Activated CD8-positive, alpha-beta memory T cell treated with anti-CD3 and anti-CD28 coated beads for 24 hours (primary cell): Measurements from ENCODE around the gene RAP1A.
"Not testable (repeated sequence)": the region's sequence is repeated elsewhere in the genome, so short reads cannot be mapped to it uniquely, and the experiment has no call there.

Experiments used
- DNase-seq: peaks from one replicate; pipeline ENCODE4 v3.0.0-alpha.2; 2020

RAP1A gene

GRCh38 chr1:111671852-111672251, 52.3 kb downstream of the RAP1A start:
- DNase-seq = no peak

DNA sequence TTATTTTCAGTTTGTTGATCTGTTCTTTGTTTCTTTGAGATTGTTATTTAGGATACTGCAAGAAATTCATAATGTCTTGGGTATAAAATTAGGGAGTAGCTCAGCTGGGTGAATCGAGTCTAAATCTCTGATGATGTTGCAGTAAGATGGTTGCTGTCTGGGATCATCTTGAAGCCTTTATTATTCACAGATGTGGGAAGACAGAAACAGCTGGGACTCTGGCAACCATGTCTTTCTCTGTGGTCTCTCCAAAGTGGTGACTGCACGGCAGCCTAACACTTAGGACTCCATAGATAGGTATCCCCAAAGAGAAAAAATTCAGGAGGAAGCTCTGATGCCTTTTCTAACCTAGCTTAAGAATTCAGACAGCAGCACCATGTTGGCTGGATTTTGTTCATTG, 52.7 kb downstream of the RAP1A start:
- no peak for DNase-seq

GRCh38 chr1:111677604-111678003, 58.0 kb downstream of the RAP1A start:
- DNase-seq = no peak

DNA sequence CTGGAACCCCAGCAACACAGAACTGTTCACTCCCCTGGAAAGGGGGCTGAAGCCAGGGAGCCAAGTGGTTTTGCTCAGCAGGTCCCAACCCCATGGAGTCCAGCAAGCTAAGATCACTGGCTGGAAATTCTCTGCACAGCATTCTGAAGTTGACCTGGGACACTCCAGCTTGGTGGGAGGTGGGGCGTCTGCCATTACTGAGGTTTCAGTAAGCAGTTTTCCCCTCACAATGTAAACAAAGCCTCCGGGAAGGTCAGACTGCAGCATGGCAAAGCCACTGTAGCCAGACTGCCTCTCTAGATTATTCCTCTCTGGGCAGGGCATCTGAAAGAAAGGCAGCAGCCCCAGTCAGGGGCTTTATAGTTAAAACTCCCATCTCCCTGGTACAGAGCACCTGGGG, 60.0 kb downstream of the RAP1A start:
- DNase-seq = no peak

GRCh38 chr1:111680212-111680800, 60.7 kb downstream of the RAP1A start:
- DNase-seq = not testable (repeated sequence)

- DNase-seq = not testable (repeated sequence)
Measured at GRCh38 chr1:111685293-111686153, 65.9 kb downstream of the RAP1A start.

- DNase-seq = no peak
Measured at GRCh38 chr1:111690306-111690617, 70.7 kb downstream of the RAP1A start.

DNA sequence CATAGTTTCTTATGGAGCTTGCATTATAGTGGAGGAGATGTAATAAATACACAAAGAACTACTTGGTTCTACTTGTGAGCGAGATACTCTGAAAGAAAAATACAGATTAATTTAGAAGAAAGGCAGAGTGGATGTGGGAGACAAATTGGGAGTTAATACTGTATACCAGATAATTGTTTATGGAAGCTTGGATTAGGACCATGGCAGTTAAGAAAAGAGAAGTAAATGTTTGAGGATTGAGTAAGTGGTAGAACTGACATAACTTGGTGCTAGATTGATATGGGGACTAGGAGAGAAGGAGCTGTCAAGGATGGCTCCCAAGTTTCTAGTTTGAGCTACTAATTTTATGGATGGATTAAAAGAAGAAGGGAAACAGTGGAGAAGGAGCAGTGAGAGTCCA, 72.3 kb downstream of the RAP1A start:
- DNase-seq = no peak

DNA sequence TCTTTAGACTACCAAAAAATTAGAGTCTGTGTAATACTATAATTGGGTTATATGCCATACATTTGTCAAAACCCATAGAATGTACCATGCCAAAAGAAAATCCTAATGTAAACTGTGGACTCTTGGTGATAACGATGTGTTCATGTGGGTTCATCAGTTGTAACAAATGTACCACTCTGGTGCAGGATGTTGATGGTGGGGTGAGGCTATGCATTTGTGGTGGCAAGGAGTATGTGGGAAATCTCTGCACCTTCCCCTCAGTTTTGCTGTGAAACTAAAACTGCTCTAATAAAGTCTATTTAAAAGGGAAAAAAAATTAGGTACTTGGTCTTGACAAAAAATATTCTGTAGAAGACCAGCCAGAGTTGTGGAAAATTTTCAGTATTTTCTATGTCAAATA, 76.2 kb downstream of the RAP1A start:
- no peak for DNase-seq

- no peak for DNase-seq
Measured at GRCh38 chr1:111696330-111696729, 76.7 kb downstream of the RAP1A start.

DNA sequence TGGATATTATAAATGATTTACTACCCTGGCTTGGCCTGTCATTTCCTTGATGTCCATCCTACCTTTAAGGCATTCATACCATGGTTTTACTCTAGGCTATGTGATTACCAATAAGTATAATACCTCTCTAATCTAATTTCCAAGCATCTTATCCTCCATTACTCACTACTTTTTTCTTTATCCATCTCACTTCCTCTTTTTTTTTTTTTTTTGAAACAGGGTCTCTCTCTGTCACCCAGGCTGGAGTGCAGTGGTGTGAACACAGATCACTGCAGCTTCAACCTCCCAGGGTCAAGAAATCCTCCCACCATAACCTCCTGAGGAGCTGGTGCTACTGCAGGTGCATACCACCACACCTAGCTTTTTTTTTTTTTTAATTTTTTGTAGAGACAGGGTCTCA, 79.7 kb downstream of the RAP1A start:
- DNase-seq = no peak

DNA sequence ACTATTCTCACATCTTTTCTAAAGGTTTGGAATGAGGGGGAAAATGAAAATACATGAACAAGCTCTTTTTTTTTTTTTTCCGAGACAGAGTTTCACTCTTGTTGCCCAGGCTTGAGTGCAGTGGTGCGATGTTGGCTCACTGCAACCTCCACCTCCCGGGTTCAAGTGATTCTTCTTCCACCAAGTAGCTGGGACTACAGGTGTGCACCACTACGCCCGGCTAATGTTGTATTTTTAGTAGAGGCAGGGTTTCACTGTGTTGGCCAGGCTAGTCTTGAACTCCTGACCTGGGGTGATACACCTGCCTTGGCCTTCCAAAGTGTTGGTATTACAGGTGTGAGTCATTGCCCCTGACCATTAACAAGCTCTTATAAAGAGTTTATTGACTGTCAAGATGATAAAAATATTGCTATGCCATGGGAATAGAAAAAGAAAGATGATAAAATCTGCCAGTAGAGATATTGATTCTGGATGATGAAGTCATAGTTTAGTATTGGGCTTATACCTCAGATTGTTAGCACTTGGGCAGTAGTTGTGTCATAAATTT, 83.0 kb downstream of the RAP1A start:
- DNase-seq = no peak

DNA sequence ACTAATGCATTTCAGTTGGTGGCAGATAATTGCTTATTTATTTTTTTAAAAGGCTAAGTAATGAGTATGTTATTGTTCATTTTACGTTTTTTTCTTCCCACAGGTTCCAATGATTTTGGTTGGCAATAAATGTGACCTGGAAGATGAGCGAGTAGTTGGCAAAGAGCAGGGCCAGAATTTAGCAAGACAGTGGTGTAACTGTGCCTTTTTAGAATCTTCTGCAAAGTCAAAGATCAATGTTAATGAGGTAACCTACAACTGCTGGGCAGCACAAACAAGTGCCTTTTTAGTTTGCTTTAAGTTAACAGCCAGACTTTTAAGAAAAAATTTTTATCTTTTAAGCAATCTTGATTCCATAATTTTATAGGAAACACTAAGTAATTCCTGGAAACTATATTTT, 84.7 kb downstream of the RAP1A start:
- DNase-seq = no peak

DNA sequence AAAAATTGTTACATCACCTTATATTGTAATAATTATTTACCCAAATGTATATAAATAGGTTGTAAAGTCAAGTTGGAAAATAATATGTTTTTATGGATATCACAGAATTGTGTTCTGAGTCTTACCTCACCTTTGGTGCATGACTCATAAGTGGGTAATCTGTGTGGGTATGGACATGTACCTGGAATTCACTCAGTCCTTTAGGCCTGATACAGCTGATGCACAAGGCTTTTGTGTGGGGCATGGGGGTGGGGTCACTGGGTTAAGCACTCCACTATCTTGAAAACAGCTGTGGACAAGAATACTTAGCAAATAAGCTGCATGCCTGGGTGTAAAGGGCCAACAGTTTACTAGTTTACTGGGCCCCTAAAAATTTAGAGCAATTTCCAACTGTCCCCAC, 85.2 kb downstream of the RAP1A start:
- no peak for DNase-seq

- DNase-seq = no peak
Measured at GRCh38 chr1:111705841-111706240, 86.3 kb downstream of the RAP1A start.

- no peak for DNase-seq
Measured at GRCh38 chr1:111706921-111707320, 87.3 kb downstream of the RAP1A start.

DNA sequence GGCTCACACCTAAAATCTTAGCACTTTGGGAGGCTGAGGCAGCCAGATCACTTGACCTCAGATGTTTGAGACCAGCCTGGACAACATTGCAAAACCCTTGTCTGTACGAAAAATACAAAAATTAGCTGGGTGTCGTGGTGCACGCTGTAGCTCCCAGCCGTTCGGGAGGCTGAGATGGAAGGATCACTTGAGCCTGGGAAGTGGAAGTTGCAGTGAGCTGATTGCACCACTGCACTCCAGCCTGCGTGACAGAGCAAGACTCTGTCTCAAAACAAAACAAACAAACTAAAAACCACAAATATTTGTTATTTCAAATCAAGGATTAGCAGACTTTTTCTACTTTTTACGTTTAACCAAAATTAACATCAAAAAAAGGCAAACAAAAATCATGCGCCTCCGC, 88.3 kb downstream of the RAP1A start:
- DNase-seq = no peak

DNA sequence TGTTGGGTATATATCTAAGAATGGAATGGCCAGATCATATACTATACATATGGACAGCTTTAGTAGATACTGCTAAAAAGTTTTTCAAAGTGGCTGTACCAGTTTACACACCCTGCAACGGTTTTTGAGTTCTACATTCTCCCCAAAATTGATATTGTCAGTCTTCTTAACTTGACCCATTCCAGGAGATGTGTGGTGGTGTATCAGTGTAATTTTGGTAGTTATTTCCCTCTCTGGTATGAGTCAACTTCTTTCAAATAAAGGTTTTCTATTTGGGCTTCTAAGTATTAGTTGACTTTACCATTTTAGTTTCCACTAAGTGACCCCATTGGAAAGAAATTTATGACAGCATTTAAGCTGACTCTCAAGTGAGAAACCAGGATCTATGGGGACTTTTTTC, 90.4 kb downstream of the RAP1A start:
- DNase-seq = no peak

GRCh38 chr1:111716333-111716732, 96.7 kb downstream of the RAP1A start:
- DNase-seq = no peak

DNA sequence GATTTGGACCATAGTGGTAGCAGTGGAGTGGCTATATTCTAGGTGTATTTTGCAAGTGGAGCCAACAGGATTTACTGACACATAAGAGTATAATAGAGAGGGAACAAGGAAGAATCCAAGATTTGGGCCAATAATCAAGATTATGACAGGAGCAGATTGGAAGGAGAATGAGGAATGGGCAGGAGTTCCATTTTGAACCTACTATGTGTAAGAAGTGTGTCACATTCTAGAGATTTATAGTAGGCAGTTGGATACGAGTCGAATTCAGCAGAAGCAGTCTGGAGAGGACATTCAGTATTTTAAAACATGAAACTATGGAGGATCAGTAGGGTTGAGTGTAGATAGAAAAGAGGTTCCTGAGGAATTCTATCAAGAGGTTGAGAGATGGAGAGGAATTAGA, 97.9 kb downstream of the RAP1A start:
- DNase-seq = no peak

DNA sequence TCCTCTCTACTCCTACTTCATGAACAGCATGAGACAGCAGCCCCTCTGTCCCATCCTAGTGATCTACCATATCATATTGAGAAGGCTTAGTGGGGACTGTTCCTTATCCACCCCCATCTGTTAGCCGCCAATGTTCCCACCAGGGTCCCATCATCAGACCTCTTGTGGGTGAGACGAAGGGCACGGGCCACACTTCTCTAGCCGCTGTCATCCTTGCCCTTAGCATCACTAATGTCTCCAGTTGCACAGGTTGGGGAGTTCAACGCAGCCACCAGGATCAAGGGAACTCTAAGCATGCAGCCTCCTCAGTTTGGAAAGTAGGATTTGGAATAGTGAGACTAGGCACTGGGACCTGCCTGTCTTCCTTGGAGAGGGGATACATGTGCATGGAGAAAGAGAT, 99.5 kb downstream of the RAP1A start:
- DNase-seq = no peak

- DNase-seq = no peak
Measured at GRCh38 chr1:111719674-111720132, 100.1 kb downstream of the RAP1A start.

DNA sequence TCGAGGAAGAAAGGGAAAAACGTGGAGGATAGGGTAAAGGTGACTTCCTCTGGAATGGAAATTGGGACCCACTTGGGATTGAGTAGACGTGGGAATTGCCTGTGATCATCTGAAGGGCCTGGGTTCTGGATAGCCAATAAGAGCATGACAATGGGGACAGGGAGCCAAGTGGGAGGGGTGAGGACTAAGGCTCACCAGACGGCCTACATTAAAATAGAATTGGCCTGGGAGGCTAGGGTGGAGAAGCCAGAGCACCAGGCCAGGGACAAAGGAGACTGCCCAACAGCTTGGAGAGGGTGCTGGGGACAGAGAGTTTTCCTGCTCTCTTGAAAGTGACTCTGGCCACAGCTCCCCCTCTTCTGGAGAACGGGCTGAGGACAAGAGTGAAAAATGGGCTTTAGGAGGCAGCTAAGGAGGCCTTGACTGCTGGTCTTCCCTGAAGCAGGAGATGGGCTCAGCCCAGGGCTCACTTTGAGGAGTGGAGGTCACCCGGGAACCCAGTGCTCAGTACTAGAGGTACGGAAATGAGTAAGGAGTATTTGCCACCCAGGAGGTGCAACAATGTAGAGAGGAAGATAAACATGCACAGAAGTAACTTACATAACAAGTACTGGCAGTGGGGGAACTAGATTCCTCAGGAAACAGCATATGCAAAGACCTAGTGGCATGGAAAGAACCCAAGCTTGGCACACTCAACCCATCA, 100.8 kb downstream of the RAP1A start:
- no peak for DNase-seq
